Left renal pelvis (tissue), 4 donors: ENCODE results near the gene RBM20. TPM values are rescaled to one million over a fixed set of nuclear protein-coding genes. Genes with fewer than 3 reads are reported as not detected.
"Not testable (repeated sequence)": the region's sequence is repeated elsewhere in the genome, so short reads cannot be mapped to it uniquely, and the experiment has no call there.

Experiments
- DNase-seq, 4 donors: peaks; one replicate each; pipeline ENCODE4 v3.0.0-alpha.2; 2013; ENCODE audit warnings: low read depth in 4 of 4, low spot score in 3 of 4
- polyA plus RNA-seq, 4 donors: library from polyadenylated mRNA; unstranded; fragments of 120-200 nt; gene quantifications; one replicate each; pipeline ENCODE4 v1.2.1, GENCODE V29; 2013; ENCODE audit not compliant: insufficient read length in 4 of 4

Gene RBM20
- polyA plus RNA-seq, 4 donors: 2.1 to 7.0 (median 5.1) TPM

- no peak for DNase-seq
Measured at GRCh38 chr10:110700947-110701616, 56.9 kb downstream of the RBM20 start.

GRCh38 chr10:110701617-110701971 is 57.5 kb downstream of the RBM20 start:
- DNase-seq: no peak

GRCh38 chr10:110704070-110704469 is 59.9 kb downstream of the RBM20 start:
- DNase-seq: no peak

- DNase-seq: no peak
Measured at GRCh38 chr10:110704906-110705476, 60.9 kb downstream of the RBM20 start.

GRCh38 chr10:110705596-110705995 is 61.5 kb downstream of the RBM20 start:
- not testable (repeated sequence) for DNase-seq

- DNase-seq: no peak
Measured at GRCh38 chr10:110706690-110707098, 62.6 kb downstream of the RBM20 start.

- DNase-seq: no peak
Measured at GRCh38 chr10:110708776-110709443, 64.8 kb downstream of the RBM20 start.

- DNase-seq: no peak
Measured at GRCh38 chr10:110709444-110709828, 65.3 kb downstream of the RBM20 start.

- no peak for DNase-seq
Measured at GRCh38 chr10:110709964-110710587, 65.9 kb downstream of the RBM20 start.

- no peak for DNase-seq
Measured at GRCh38 chr10:110710621-110711020, 66.5 kb downstream of the RBM20 start.

- DNase-seq: no peak
Measured at GRCh38 chr10:110711382-110711781, 67.2 kb downstream of the RBM20 start.

GRCh38 chr10:110714356-110714755 is 70.2 kb downstream of the RBM20 start:
- DNase-seq: no peak

- no peak for DNase-seq
Measured at GRCh38 chr10:110717781-110718589, 73.8 kb downstream of the RBM20 start.

- no peak for DNase-seq
Measured at GRCh38 chr10:110721406-110722038, 77.4 kb downstream of the RBM20 start.

GRCh38 chr10:110723224-110723891 is 79.2 kb downstream of the RBM20 start:
- no peak for DNase-seq

- no peak for DNase-seq
Measured at GRCh38 chr10:110724116-110724921, 80.2 kb downstream of the RBM20 start.

- no peak for DNase-seq
Measured at GRCh38 chr10:110724937-110725336, 80.8 kb downstream of the RBM20 start.

GRCh38 chr10:110725801-110726630 is 81.9 kb downstream of the RBM20 start:
- no peak for DNase-seq
